Left lung (tissue), 10 donors: ENCODE measurements around the gene MEAK7. TPM values are rescaled to one million over a fixed set of nuclear protein-coding genes. Genes with fewer than 3 reads are reported as not detected.

Experiments used
- ATAC-seq: fragments of 200-7000 bp; cut with Tn5 transposase; one replicate; pipeline ENCODE4 v1.9.1; 2020; ENCODE audit warnings: moderate library complexity
- DNase-seq, 4 donors: peaks; one replicate each; pipeline ENCODE4 v3.0.0-alpha.2; 2013 to 2020
- H3K27ac ChIP-seq, 2 donors: fragments of 200-600 bp; sonication (generic) in 1 of 2; one replicate each; pipeline versions ENCODE4 v1.5.0 to v1.8.0; 2020 to 2021
- H3K27me3 ChIP-seq, 2 donors: fragments of 200-600 bp; sonication (generic) in 1 of 2; one replicate each; pipeline versions ENCODE4 v1.5.0 to v1.8.0; 2020 to 2021
- H3K36me3 ChIP-seq, 2 donors: fragments of 200-600 bp; sonication (generic) in 1 of 2; one replicate each; pipeline versions ENCODE4 v1.5.0 to v1.8.0; 2020 to 2021
- H3K4me1 ChIP-seq, 2 donors: fragments of 200-600 bp; one replicate each; pipeline ENCODE4 v1.8.0; 2021
- H3K4me3 ChIP-seq, 2 donors: fragments of 200-600 bp; sonication (generic) in 1 of 2; one replicate each; pipeline versions ENCODE4 v1.5.0 to v1.8.0; 2020 to 2021; ENCODE audit warnings: mild to moderate bottlenecking in 1 of 2
- H3K9me3 ChIP-seq, 2 donors: fragments of 200-600 bp; sonication (generic) in 1 of 2; one replicate each; pipeline versions ENCODE4 v1.5.0 to v1.8.0; 2020 to 2021
- intact Hi-C, 2 donors: fragments of 100-400 bp; cut with DNase I; formaldehyde crosslinking; loops; one replicate each; pipeline versions ENCODE4 v1.11.2 to v1.14.2; 2022
- polyA plus RNA-seq, 6 donors: library from polyadenylated mRNA; unstranded; fragments of 120-200 nt; gene quantifications; one replicate each; pipeline ENCODE4 v1.2.1, GENCODE V29; 2013; ENCODE audit not compliant: insufficient read length in 6 of 6
- total RNA-seq, 2 donors: library from RNA; stranded (reverse); fragmentation: NEBNext Ultra II Directional; extraction: Animal tissue kit (Norgen Biotek cat#: 25700); gene quantifications; one replicate each; pipeline ENCODE4 v1.2.1, GENCODE V29; 2021
- TF ChIP-seq, protein P1 (sequence below), 2 donors: fragments of 200-600 bp; sonication (generic) in 1 of 2; IDR thresholded peaks; one replicate each; pipeline versions ENCODE4 v1.5.0 to v1.8.0; 2021; ENCODE audit warnings: antibody characterized with exemption in 2 of 2
- donor health status: DM: no; HTN: yes; CAD: no.
- donor health status: DM: no; HTN: no; CAD: no.

Gene MEAK7
- total and polyA plus RNA-seq, 8 donors = 13.1 to 22.3 (median 20.3) TPM

DNA sequence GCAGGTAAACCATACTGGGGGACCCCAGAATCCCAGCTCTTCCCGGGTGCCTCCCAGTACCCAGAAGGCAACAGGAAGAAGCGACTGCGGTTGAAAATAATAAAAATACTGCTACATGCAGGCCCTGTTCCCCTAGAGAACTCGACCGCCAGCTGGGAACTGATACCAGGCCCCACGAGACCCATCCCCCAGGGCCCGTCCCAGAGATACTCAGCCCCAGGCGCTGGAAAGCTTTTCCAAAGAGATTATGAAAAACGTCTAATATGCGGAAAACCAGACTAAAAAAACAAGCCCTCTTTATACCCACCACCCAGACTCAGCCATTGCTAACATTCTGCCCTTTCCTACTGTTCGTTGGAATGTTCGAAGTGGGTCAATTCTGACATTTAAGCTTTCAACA, 12.9 kb upstream of the MEAK7 start:
- Histone ChIP-seq H3K27ac (no peak overlapping the region), H3K4me1 (peaks cover 0 to 19% of the 10 kb centered on the region in 2 donors), H3K4me3 (no peak overlapping the region), H3K36me3 (no peaks in the 10 kb centered on the region), H3K27me3 (no peaks in the 10 kb centered on the region), H3K9me3 (no peaks in the 10 kb centered on the region)
- no peak for ATAC-seq
- no peak for DNase-seq
- TF ChIP-seq, protein P1, sequence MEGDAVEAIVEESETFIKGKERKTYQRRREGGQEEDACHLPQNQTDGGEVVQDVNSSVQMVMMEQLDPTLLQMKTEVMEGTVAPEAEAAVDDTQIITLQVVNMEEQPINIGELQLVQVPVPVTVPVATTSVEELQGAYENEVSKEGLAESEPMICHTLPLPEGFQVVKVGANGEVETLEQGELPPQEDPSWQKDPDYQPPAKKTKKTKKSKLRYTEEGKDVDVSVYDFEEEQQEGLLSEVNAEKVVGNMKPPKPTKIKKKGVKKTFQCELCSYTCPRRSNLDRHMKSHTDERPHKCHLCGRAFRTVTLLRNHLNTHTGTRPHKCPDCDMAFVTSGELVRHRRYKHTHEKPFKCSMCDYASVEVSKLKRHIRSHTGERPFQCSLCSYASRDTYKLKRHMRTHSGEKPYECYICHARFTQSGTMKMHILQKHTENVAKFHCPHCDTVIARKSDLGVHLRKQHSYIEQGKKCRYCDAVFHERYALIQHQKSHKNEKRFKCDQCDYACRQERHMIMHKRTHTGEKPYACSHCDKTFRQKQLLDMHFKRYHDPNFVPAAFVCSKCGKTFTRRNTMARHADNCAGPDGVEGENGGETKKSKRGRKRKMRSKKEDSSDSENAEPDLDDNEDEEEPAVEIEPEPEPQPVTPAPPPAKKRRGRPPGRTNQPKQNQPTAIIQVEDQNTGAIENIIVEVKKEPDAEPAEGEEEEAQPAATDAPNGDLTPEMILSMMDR (IDR thresholded peaks at IDR 0.05) = no peak
- intact Hi-C loops = no loop called here

DNA sequence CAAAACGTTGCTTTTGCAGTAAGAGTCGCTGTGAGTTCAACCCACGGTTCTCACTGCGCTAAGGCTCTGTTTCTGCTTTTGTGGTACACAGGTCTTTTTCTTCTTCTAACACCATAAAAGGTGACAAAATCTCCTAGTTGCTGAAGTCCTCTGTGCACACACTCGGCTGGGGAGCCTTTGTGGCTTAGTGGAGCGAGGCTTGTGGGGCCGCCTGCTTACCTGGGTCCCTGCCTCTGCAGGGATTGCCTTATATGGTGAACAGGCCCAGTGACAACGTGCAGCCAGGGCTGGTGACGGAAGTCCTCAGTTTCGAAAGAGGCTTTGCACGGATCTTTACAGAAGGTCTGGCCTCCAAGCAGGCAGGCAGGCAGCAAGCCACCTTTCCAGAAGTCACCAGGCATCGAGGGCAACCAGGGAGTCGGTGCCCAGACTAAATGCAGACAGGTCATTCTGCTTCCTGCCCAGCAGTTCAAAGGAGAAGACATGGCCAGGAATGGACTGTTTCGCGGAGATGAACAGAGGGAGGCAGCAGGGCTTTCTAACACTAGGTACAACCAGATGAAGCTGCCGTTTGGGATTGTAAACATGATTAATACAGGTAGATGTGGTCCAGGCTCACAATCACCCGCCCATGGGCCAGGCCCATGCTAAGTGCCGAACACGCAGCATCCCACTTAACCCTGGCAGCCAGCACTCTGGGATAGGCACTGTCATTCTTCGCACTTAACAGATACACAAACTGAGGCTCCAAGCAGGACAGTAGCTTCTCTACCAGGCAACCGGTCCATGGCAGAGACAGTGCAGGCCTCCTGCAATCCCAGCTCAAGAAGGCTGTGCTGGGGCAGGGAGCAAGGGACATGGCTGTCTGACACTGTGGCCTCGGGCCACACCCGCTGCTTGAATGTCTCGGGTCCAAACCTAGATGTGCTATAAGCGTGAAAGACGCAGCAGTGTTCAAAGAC, 10.7 kb upstream of the MEAK7 start:
- H3K4me3 ChIP-seq = no peak overlapping the region
- no peaks in the 10 kb centered on the region for H3K27me3 ChIP-seq
- H3K9me3 ChIP-seq = no peaks in the 10 kb centered on the region
- peak in 3 of 4 donors; percentile 44 to 86 (median 72) for DNase-seq
- H3K4me1 ChIP-seq = peaks cover 3 to 29% of the 10 kb centered on the region in 2 donors
- TF ChIP-seq, protein P1 (IDR thresholded peaks at IDR 0.05) = no peak
- no peaks in the 10 kb centered on the region for H3K36me3 ChIP-seq
- peak overlapping the region in 1 of 2 donors; percentile 87 for H3K27ac ChIP-seq
- intact Hi-C loops = no loop called here
- peak; percentile 65 for ATAC-seq

GRCh38 chr16:84514295-84514873, 9.9 kb upstream of the MEAK7 start:
- no peak for ATAC-seq
- DNase-seq = no peak
- H3K27me3 ChIP-seq = no peaks in the 10 kb centered on the region
- peak overlapping the region in 1 of 2 donors; percentile 87 for H3K27ac ChIP-seq
- intact Hi-C loops = no loop called here
- H3K4me1 ChIP-seq = peaks cover 3 to 29% of the 10 kb centered on the region in 2 donors
- TF ChIP-seq, protein P1 (IDR thresholded peaks at IDR 0.05) = no peak
- no peaks in the 10 kb centered on the region for H3K36me3 ChIP-seq
- no peaks in the 10 kb centered on the region for H3K9me3 ChIP-seq
- H3K4me3 ChIP-seq = no peak overlapping the region

- H3K4me1 ChIP-seq = peaks cover 3 to 29% of the 10 kb centered on the region in 2 donors
- ATAC-seq = no peak
- no peak for DNase-seq
- H3K36me3 ChIP-seq = no peaks in the 10 kb centered on the region
- TF ChIP-seq, protein P1 (IDR thresholded peaks at IDR 0.05) = no peak
- intact Hi-C loops = no loop called here
- H3K9me3 ChIP-seq = no peaks in the 10 kb centered on the region
- no peak overlapping the region for H3K4me3 ChIP-seq
- no peaks in the 10 kb centered on the region for H3K27me3 ChIP-seq
- H3K27ac ChIP-seq = peak overlapping the region in 1 of 2 donors; percentile 87
These were observed 9.2 kb upstream of the MEAK7 start for GRCh38 chr16:84513666-84514065.

DNA sequence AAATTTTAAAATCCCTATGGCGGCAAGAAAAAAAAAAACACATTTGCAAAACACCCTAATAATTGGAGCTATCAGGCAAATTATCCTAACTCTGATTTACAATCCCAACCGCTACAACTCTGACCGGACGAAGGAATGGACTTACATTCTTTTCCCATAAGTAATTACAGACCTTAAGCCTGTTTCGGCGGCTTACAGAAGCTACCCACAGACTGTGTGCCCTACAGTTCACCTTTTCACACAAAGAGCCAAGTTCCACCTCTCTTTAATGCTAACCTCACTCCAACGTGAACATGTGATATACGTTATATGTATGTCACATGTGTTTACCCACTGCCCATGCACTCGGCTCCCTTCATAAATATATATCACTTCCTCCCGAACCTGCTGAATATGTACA, 8.7 kb upstream of the MEAK7 start:
- no peak for DNase-seq
- intact Hi-C loops = no loop called here
- TF ChIP-seq, protein P1 (IDR thresholded peaks at IDR 0.05) = no peak

More for the DNA sequence above, 8.7 kb upstream of the MEAK7 start:
- H3K4me1 ChIP-seq = peaks cover 3 to 29% of the 10 kb centered on the region in 2 donors
- no peak overlapping the region for H3K4me3 ChIP-seq
- no peaks in the 10 kb centered on the region for H3K9me3 ChIP-seq
- H3K36me3 ChIP-seq = no peaks in the 10 kb centered on the region
- H3K27ac ChIP-seq = no peak overlapping the region
- no peak for ATAC-seq
- no peaks in the 10 kb centered on the region for H3K27me3 ChIP-seq
